OCI-LY1 (cell line): ENCODE measurements around the gene TXNDC9.
"Not testable (repeated sequence)": the region's sequence is repeated elsewhere in the genome, so short reads cannot be mapped to it uniquely, and the experiment has no call there.

ENCODE experiments used
- H2AFZ ChIP-seq: fragments of 200-600 bp; sonication (generic), shearing (Covaris generic); 2 replicates; pipeline ENCODE4 v1.6.0; 2014; ENCODE audit warnings: antibody characterized with exemption, mild to moderate bottlenecking, low read length
- H3F3A ChIP-seq: fragments of 200-600 bp; sonication (generic), shearing (Covaris generic); 2 replicates; pipeline ENCODE4 v1.6.0; 2014; ENCODE audit warnings: mild to moderate bottlenecking, antibody characterized with exemption, low read length, moderate library complexity; ENCODE audit not compliant: insufficient read depth
- H3K27ac ChIP-seq: fragments of 200-600 bp; sonication (generic); 2 replicates; pipeline ENCODE4 v1.5.1; 2014; ENCODE audit warnings: low read length, mixed run types, mild to moderate bottlenecking, low read depth; ENCODE audit not compliant: poor library complexity, severe bottlenecking
- H3K27me3 ChIP-seq: fragments of 200-600 bp; sonication (generic); 2 replicates; pipeline ENCODE4 v1.6.0; 2014; ENCODE audit warnings: antibody characterized with exemption, mild to moderate bottlenecking, low read length, moderate library complexity; ENCODE audit not compliant: insufficient read depth
- H3K36me3 ChIP-seq: fragments of 200-600 bp; sonication (generic); 2 replicates; pipeline ENCODE4 v1.6.1; 2014; ENCODE audit warnings: mild to moderate bottlenecking, antibody characterized with exemption, low read length, moderate library complexity, mixed read lengths; ENCODE audit not compliant: insufficient read depth
- H3K4me1 ChIP-seq: fragments of 200-600 bp; sonication (generic); 2 replicates; pipeline ENCODE4 v1.5.1; 2014; ENCODE audit warnings: mild to moderate bottlenecking, low read length, moderate library complexity; ENCODE audit not compliant: insufficient read depth, severe bottlenecking
- H3K4me2 ChIP-seq: fragments of 200-600 bp; sonication (generic), shearing (Covaris generic); 2 replicates; pipeline ENCODE4 v1.6.1; 2014; ENCODE audit warnings: low read length
- H3K4me3 ChIP-seq: fragments of 200-600 bp; sonication (generic); 2 replicates; pipeline ENCODE4 v1.5.1; 2014; ENCODE audit warnings: low read length, low read depth, mild to moderate bottlenecking, mixed read lengths; ENCODE audit not compliant: poor library complexity, severe bottlenecking
- H3K79me2 ChIP-seq: fragments of 200-600 bp; shearing (Covaris generic); 2 replicates; pipeline ENCODE4 v1.6.1; 2016; ENCODE audit warnings: mixed run types, low read length, mixed read lengths; ENCODE audit not compliant: insufficient read depth
- H3K9ac ChIP-seq: fragments of 200-600 bp; sonication (generic), shearing (Covaris generic); 2 replicates; pipeline ENCODE4 v1.6.1; 2014; ENCODE audit warnings: mild to moderate bottlenecking, low read length, mixed read lengths
- H3K9me2 ChIP-seq: fragments of 200-600 bp; sonication (generic), shearing (Covaris generic); 2 replicates; pipeline ENCODE4 v1.6.1; 2014; ENCODE audit warnings: low read depth, mild to moderate bottlenecking, low read length, mixed read lengths
- H3K9me3 ChIP-seq: fragments of 200-600 bp; shearing (Covaris generic); 2 replicates; pipeline ENCODE4 v1.6.1; 2014; ENCODE audit warnings: low read length, mixed read lengths
- H4K20me1 ChIP-seq: fragments of 200-600 bp; sonication (generic), shearing (Covaris generic); 2 replicates; pipeline ENCODE4 v1.6.0; 2016; ENCODE audit warnings: mild to moderate bottlenecking, low read length; ENCODE audit not compliant: insufficient read depth
- CTCF ChIP-seq: fragments of 200-600 bp; sonication (generic), shearing (Covaris generic); IDR thresholded peaks from 2 replicates; pipeline ENCODE4 v1.5.1; 2017; ENCODE audit warnings: mild to moderate bottlenecking, antibody characterized with exemption, low read length, moderate library complexity, mixed read lengths
- EZH2 ChIP-seq: fragments of 200-600 bp; sonication (generic), shearing (Covaris generic); IDR thresholded peaks from 2 replicates; pipeline ENCODE4 v1.8.0; 2017; ENCODE audit warnings: borderline replicate concordance, mixed run types, mild to moderate bottlenecking, antibody characterized with exemption, low read length, moderate library complexity, mixed read lengths

The TXNDC9 gene

DNA sequence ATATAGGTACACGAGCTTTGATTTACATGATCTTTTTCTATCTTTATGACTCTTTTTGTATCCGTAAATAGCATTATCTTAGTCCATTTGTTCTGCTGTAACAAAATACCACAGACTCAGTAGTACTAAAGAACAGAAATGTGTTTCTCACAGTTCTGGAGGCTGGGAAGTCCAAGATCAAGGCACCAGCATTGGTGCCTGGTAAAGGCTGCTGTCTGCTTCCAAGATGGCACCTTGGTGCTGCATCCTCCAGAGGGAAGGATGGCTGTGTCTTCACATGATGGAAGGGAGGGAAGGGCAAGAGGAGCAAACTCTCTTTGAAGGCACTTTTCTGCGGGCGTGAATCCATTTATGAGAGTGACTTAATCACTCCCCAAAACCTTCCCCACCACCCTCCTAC lies 37.0 kb upstream of the TXNDC9 start:
- Histone ChIP-seq H3K36me3 (peaks cover 94% of the 10 kb centered on the region), H2AFZ (no peak overlapping the region), H3K4me1 (no peaks in the 10 kb centered on the region)

DNA sequence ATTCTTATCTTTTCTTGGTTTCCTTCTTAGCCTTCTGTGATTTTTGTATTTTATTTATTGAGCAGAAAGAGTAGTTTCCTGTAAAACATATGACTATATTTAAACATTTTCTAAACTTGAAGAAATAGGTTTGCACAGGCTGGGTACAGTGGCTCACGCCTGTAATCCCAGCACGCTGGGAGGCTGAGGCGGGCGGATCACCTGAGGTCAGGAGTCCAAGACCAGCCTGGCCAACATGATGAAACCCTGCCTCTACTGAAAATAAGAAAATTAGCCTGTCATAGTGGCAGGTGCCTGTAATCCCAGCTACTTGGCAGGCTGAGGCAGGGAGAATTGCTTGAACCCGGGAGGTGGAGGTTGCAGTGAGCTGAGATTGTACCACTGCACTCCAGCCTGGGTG lies 32.7 kb upstream of the TXNDC9 start:
- H3K27me3 ChIP-seq, H3K79me2 ChIP-seq, H3K9me2 ChIP-seq, H3K9me3 ChIP-seq, H2AFZ ChIP-seq, H3F3A ChIP-seq, H3K4me1 ChIP-seq, H4K20me1 ChIP-seq, H3K27ac ChIP-seq, H3K9ac ChIP-seq, H3K4me3 ChIP-seq, H3K4me2 ChIP-seq: not testable (repeated sequence)
- H3K36me3 ChIP-seq: peaks cover 97% of the 10 kb centered on the region

More for the DNA sequence above, 37.0 kb upstream of the TXNDC9 start:
- no peak for TF ChIP-seq EZH2
- no peak for TF ChIP-seq CTCF
- Histone ChIP-seq H3K9ac (no peak overlapping the region), H3K9me3 (no peaks in the 10 kb centered on the region), H3F3A (no peaks in the 10 kb centered on the region), H4K20me1 (no peaks in the 10 kb centered on the region), H3K4me2 (no peak overlapping the region), H3K79me2 (no peaks in the 10 kb centered on the region), H3K27ac (no peak overlapping the region), H3K9me2 (no peaks in the 10 kb centered on the region), H3K4me3 (no peak overlapping the region), H3K27me3 (no peaks in the 10 kb centered on the region)

- no peak overlapping the region for H3K9ac ChIP-seq
- no peak overlapping the region for H3K4me3 ChIP-seq
- no peak overlapping the region for H3K4me2 ChIP-seq
- TF ChIP-seq EZH2 (no peak), CTCF (no peak)
- no peak overlapping the region for H3K27ac ChIP-seq
- H3K36me3 ChIP-seq: peaks cover 93% of the 10 kb centered on the region
- H3K9me2 ChIP-seq: no peaks in the 10 kb centered on the region
- H3F3A ChIP-seq: 0 out of 2 replicates have a peak, but pooled peaks cover 3% of the 10 kb centered on the region
- no peaks in the 10 kb centered on the region for H3K9me3 ChIP-seq
- H3K4me1 ChIP-seq: no peaks in the 10 kb centered on the region
- H3K79me2 ChIP-seq: no peaks in the 10 kb centered on the region
- H3K27me3 ChIP-seq: no peaks in the 10 kb centered on the region
- H2AFZ ChIP-seq: no peak overlapping the region
- no peaks in the 10 kb centered on the region for H4K20me1 ChIP-seq
Observed at GRCh38 chr2:99365661-99366060, 29.5 kb upstream of the TXNDC9 start.

DNA sequence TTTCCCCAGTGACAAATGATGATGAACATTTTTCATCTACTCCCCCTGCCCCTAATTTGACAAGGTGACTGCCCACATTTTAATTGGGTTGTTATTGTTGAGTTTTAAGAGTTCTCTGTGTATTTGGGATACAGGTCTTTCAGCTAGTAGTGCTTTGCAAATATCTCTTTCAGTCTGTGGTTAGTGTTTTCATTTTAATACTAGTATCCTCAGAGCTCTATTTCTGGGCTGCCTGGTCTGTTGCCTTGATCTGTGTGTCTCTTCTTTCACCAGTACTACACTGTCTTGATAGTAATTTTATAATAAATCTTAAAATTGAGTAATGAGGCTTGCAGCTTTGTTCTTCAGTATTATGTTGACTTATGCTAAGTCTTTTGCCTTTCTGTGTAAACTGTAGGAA lies 20.7 kb upstream of the TXNDC9 start:
- Histone ChIP-seq H3K36me3 (peaks cover 24% of the 10 kb centered on the region), H2AFZ (no peak overlapping the region), H3K27ac (no peak overlapping the region), H3K9me2 (no peaks in the 10 kb centered on the region), H3K9ac (no peak overlapping the region), H3K79me2 (peaks cover 83% of the 10 kb centered on the region), H4K20me1 (no peaks in the 10 kb centered on the region), H3K4me2 (no peak overlapping the region), H3K4me3 (no peak overlapping the region), H3K9me3 (no peaks in the 10 kb centered on the region), H3K4me1 (peaks cover 5% of the 10 kb centered on the region), H3F3A (0 out of 2 replicates have a peak, but pooled peaks cover 3% of the 10 kb centered on the region), H3K27me3 (no peaks in the 10 kb centered on the region)
- TF ChIP-seq CTCF: no peak
- no peak for TF ChIP-seq EZH2

- H3K27ac ChIP-seq, H4K20me1 ChIP-seq, H3K9me3 ChIP-seq, H3K27me3 ChIP-seq, H3K9me2 ChIP-seq, H3K4me2 ChIP-seq, H3K9ac ChIP-seq, H3F3A ChIP-seq, H3K4me3 ChIP-seq, H2AFZ ChIP-seq: not testable (repeated sequence)
- Histone ChIP-seq H3K79me2 (peaks cover 97% of the 10 kb centered on the region), H3K4me1 (peaks cover 14% of the 10 kb centered on the region), H3K36me3 (0 out of 2 replicates have a peak, but pooled peaks cover 13% of the 10 kb centered on the region)
Observed at GRCh38 chr2:99354825-99355224, 18.7 kb upstream of the TXNDC9 start.
